WTC11 (cell line): Measurements from ENCODE around the gene MYH9.

Experiments
- CTCF ChIP-seq: fragments of 200-600 bp; IDR thresholded peaks from 2 replicates; pipeline ENCODE4 v1.8.0; 2022; ENCODE audit warnings: antibody characterized with exemption
- STAT6 ChIP-seq: sonication (generic); formaldehyde crosslinking; conservative IDR thresholded peaks from 2 replicates; pipeline ENCODE4 v1.8.1; 2023; ENCODE audit warnings: mild to moderate bottlenecking, low read depth, missing genetic modification reagents, moderate library complexity
- ZNF232 ChIP-seq: sonication (generic); formaldehyde crosslinking; IDR thresholded peaks from 2 replicates; pipeline ENCODE4 v1.8.0; 2022; ENCODE audit warnings: mild to moderate bottlenecking, missing genetic modification reagents

- TF ChIP-seq STAT6 (no peak), CTCF (no peak), ZNF232 (CRISPR knock-in tag) (no peak)
Measured at GRCh38 chr22:36244522-36245391, 143.0 kb downstream of the MYH9 start.
